HG03457 (cell line): Measurements from ENCODE around the gene PRR15L.

Experiments used
- ATAC-seq: cut with Tn5 transposase; IDR thresholded peaks from one replicate; pipeline ENCODE4 v1.9.1; 2021; ENCODE audit warnings: moderate number of reproducible peaks; ENCODE audit not compliant: unreplicated experiment

The PRR15L gene

DNA sequence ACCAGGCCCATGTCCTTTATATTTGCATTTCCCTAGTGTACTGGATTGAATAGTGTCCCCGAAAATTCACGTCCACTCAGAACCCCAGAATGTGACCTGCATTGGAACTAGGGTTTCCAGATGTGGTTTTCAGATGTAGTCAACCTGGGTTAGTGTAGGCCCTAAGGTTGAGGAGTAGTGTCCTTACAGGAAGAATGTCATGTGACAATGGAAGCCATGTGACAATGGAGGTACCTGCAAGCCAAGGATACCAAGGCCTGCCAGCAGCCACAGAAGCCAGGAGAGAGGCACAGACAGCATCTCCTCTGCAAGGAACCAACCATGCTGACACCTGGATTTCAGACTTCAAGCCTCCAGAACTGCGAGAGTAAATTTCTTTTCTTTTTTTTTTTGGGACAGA, 5.2 kb upstream of the PRR15L start:
- no peak for ATAC-seq

DNA sequence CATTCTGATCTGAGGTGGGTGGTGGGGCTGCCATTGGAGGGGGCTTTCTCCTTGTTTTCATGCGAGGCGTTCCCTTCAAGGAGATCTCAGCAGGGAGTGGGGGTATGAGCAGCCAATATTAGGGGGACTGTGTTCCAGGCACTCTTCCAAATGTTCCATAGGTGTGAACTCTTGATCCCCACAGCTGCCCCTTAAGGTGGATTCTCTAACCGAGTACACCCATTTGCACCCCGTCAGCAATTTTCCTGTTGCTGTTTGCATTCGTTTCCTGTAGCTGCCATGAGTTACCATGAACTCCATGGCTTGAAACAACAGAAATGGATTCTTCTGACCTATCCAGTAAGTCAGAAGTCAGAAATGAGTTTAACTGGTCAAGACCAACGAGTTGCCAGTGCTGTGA, 3.7 kb upstream of the PRR15L start:
- no peak for ATAC-seq

DNA sequence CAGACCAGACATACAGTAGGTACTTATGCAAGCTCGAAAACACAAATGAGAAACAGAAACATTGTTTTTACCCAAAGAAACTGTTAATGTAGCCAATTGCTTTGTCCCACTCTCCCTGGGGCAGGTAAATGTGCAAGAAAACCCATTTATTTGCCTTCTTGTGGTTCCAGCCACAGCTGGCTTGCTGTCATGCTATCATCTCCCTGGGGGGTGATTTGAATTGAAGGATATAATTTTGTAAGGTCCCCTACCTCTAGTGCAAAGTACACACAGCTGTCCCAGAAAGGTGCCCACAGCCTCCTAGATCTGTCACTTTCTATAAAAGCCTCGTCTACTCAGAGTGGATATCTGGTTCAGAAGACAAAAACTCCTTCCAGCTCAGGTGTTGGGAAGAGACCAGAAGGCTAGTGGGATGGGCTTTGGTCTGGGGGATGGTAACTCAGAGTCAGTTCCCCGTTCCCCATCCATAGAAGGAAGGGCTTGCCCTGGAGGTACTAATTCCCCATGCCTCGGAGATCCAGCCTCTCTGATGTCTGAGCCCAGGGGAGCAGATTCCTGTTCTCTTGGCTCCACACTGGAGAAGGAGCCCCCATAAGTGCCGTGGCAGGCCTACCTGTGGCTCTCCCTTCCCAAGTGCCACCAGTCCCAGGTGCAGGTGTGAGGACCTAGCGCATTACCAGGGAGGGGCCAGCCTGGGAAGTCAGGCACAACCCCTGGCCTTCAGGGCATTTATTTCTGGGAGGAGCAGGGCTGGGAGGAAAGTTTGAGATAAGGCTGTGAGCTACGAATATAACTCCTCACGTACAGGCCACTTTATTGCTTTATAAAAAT, 2.4 kb upstream of the PRR15L start:
- no peak for ATAC-seq

DNA sequence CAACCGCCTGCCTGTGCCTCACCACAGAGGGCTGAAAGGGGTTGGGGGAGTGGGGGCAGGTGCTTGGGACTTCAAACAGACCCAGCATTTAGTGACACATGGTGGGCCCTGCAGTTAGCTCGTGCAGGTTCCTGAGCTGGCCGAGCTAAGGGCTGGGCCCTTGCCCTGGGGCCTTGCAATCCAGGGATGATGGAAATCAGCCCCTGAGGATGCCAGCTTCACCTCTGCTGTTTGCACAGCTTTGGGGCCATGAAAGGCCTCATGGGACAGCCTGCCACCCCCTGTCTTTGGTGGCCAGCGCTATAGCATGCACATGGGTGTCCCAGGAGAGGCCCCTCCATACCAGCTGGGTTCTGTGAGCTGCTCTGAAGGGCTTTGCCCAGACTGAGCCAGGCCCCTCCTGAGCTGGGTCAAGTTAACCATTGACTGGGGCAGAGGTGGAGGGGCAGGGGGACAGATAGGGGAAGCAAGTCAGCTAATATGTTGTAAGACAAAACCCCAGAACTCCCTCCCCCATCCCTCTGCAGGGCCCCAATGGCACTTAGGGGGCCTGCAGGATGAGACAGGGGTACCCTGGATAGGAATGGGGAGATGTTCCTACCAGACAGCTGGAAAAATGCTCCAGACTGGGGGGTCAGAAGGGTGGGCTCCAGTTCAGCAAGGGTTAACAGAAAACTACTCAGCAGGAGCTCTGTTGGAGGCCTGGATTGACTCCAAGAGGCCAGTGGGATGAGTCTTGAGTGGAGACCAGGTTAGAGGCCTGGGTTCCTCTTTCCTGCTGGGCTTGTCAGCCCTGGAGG, 692 bp downstream of the PRR15L start:
- no peak for ATAC-seq

DNA sequence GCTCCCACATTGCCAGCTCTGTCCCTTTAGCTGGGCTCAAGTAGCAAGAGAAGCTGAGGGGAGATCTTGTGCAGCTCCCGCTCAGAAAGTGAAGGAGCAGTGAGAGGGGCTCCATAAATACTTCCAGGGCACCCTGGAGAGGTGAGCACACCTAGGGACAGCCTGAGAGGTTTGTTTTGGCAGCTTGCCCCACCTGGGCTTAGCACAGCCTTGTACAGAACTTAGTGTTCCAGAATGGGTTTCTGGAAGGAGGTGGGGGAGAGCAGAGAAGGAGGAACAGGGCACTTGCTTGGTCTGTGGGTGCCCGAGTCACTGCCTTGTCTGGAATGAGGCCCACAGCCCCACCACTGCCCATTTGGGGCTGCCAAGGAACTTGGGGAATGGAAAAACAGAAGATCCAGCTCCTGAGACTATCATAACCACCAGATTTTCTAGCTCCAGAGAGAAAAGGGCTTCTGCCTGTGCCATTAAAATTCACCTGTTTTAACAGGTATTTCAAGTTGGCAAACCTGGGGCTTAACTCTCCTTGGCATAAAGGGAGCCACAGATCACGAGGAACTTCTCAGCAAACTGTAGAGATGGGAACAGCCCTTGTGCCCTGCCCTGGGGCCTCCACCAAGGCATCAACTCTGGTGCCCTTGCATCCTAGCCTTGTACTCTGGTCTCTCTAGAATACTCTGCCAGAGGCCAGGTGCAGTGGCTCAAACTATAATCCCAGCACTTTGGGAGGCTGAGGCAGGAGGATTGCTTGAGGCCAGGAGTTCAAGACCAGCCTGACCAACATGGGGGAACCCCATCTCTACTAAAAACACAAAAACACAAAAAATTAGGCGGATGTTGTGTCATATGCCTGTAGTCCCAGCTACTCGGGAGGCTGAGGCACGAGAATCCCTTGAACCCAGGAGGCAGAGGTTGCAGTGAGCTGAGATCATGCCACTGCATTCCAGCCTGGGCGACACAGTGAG, 1.9 kb downstream of the PRR15L start:
- ATAC-seq: no peak

DNA sequence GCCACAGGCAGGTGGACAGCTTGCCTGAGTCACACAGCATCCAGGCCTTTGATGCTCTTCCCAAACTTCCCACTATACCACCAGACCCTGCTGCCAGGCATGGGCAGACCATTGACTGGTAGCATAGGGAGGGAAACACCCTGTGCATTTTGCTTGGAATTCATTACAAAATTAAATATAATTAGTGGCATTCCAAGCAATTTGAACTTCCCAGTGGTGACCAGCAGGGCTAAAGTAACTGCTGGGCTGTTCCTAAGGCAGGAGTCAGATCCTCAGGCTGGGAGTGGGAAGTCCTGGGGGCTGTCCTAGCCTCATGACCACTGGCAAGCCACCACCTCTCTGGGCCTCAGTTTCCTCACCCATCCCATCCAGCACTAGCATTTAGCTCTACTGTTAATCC, 3.8 kb downstream of the PRR15L start:
- ATAC-seq: no peak

DNA sequence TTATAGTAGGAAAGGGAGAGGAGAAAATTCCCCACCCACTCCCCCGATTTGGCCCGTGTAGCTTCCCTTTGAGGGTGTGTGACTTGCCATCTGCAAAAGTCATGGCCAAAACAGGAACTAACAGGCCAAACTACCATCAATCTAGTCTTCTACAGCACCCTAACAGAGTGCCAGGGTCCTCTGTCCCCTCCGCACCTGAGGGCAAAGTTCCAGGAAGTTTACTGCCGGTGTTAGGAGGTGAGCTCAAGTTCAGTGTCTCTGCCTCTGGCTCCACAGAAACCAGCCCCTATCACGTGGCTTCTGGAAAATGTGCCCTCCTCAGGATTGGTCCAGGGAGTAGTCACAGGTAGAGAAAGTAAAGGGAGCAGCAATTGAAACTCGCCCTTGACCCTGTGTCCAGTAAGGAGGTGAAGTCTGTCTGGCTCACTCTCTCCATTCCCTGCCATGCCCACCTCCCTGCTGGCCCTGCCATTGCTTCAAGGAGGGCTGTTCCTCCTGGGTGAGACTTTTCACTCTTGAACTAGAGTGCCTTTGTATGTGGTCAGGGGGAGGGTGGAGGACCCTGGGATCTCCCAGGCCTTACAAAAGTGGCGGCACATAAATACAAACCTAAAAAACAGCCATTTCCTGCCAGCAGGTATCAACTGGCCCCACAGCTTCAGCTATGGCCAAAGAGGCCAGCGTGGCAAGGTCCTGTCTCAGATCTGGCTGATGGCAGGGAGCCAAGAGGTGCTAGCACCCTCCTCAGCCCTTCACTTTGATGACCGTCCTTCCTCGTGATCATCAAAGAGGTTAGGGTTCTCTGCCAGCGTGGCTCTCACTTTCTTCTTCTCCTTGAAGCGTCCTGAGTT, 5.3 kb downstream of the PRR15L start:
- ATAC-seq: no peak

DNA sequence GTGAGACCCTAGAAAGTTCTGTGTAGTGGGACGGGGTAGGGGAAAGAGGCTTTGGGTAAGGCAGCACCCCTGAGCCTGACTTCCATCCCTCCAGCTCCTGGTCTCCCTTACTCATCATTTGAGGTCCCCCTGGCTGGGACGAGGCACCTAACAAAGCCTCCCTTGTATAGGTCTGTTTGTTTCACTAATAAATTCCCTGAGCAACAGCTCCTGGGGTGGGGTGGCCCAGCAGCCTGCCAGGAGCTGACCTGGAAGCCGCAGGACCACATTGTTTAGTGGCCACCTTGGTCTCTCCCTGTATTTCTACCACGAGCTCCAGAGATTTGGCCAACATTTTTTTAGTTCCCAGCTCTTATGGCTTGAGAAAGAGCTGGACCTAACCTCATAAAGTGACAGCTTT, 7.2 kb downstream of the PRR15L start:
- ATAC-seq: no peak

DNA sequence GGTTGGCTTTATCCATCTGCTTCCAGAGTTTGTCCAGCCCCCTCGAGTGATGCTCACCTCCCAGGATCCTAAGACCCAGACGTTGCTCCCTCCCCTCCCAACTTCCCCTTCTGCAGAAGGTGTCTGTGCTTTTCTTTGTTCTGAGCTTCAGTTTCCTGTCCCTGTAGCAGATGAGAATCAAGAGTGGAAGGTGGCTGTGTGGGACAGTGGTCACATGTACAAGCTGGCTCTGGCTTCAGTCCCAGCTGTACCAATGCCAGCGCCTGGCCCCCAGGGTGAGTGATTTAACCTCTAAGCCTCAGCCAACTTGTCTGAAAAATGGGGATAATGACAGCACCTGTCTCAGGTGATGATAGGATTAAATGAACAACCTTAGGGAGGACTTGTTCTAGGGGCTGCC, 7.7 kb downstream of the PRR15L start:
- no peak for ATAC-seq

DNA sequence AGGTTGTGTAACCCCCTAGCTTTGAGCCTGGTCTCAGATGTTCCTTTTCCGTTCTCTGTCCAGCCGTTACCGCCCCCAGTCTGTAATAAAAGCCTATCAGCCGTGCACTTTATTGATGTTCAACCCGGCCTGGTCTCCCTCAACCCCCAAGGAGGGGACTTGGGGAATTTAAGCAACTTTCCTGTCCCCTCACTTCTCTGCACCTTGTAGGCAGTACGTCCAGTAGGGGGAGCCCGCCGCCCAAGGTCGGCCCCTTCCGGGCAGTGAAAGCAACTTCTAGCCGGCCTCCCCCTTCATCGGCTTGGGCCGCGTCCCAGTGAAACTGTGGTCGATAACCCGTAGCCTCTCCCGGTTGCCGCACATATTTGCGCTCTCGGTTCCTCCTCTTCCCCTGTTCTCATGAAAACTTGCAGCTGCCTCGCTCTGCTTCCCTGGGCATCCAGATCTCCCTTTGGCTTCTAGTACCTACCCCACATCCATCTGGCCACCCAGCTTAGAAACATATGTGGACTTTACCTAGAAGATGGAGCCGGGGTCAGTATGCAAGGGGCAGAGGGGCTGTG, 8.4 kb downstream of the PRR15L start:
- peak; percentile 39 for ATAC-seq

DNA sequence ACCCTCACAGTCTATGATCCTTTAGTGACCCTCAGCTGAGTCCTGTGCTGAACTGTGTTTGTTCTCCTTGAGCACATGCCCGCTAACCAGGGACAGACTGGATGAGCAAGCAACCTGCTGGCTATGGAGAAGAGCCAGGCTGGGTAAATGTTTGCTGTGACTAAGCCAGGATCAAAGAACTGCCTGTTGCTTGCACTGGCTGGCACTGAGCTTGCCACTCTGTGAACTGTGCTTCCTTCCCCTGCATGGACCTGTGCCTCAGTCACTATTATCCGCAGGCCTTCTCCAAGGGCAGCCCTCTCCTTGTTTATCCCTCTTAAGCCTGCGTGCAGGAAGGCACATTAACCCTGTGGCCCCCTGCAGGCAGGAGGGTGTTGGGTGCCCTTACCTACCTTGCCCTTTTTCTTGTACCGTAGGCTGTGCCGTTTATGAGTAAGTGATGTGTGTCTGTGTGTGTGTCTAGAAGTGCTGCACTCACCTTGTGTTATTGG, 8.9 kb downstream of the PRR15L start:
- no peak for ATAC-seq

DNA sequence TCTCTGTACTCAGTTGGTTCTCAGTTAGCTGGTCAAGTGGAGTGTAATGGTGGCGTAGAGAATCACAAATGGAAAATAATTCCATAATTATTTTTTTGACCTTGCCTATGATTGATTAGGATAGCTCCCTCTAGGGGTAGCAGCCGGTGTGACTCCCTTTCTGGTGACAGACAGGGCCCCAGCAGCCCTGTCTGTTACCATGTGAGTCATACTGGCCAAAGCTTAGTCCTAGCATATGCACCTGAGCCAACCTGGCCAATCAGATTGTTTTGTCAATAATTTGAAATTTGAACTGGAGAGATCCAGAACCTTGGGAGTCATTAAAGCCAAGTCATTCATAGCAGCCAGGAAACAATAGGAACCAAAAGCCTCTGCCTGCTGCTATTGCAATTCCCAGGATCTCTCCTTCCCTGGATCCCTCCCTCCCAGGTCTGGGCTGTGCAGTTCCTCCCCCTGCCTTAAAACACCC, 10.7 kb downstream of the PRR15L start:
- no peak for ATAC-seq

DNA sequence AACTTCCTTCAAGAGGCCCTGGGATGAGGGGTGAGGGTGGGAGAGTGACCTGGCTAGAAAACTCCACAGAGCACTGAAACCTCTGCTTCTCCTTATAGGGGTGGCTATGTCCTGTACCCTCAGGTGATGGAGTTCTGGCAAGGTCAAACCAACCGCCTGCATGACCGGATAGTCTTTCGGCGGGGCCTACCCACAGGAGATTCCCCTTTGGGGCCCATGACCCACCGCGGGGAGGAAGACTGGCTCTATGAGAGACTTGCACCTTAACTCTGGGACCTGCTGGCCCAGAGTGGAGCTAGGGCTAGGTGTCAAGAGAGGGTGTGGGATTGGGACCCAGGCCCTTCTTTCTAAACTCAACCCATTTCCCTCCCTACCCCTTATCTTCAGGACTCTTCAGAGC, 11.2 kb downstream of the PRR15L start:
- ATAC-seq: no peak

DNA sequence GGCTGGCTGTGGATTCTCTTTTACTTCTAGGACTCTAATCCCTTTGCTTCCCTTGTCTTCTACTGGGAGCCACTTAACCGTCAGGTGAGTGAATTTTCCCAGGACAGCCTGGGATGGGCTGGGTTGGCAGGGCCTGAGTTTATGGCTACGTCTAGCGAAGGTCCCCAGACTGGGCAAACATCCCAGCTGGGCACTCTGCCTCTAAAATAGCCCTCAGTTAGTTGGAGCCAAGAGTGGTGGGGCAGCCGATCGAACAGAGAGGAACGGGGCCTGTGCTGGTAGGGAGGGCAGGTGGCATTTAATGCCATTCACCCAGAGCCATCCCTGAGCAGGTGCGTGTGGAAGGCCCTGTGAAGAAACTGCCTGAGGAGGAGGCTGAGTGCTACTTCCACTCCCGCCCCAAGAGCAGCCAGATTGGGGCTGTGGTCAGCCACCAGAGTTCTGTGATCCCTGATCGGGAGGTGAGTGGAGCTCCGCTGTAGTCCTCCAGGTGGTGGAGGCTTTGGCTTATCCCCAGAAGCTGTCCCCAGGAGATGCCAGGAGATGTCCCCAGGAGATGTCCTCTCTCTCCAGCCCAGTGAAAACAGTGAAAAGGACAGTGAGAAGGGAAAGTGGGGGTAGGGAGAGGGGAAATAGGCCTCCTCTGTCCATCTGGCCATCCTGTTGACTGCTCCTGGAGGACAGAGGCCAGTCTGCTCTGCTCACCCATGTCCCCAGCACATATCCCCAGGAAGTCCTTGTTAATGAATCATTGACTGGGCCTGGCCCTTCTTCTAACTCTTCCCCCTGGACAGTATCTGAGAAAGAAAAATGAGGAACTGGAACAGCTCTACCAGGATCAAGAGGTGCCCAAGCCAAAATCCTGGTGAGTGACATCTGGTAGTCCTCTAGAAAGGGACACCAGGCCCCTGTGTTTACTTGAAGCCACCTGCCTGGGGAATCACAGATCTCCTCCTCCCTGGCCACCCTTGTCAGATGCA, 11.9 kb downstream of the PRR15L start:
- ATAC-seq: no peak

DNA sequence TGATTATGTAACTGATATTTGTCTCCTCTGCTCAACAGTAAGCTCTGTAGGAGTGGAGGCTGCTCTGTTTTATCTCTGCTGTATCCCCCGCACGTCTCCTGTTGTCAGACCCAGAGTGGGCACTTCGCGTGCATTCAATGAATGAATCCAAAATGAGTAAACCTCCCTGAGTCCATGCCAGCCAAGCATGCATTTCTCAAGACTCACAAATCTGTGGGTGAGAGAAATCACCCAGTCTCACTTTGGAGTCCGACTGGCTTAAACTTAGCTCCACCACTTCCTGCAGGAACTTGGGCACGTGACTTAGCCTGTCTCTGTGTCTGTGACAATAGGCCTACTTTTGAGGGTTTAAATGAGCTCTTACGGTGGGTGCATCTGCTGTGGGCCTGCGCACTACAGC, 12.6 kb downstream of the PRR15L start:
- no peak for ATAC-seq

DNA sequence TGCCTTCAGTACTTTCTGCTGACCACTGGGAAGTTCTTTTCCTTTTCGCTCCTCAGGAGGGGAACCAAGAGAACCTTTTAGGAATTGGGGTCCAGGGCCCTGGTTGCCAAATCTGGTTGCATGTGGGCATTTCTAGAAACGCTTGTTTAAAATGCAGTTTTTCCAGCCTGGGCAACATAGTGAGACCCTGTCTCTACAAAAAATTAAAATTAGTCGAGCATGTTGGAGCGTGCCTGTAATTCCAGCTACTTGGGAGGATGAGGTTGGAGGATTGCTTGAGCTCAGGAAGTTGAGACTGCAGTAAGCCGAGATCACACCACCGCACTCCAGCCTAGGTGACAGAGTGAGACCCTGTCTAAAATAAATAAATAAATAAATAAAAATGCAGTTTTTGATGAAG, 15.1 kb downstream of the PRR15L start:
- no peak for ATAC-seq

DNA sequence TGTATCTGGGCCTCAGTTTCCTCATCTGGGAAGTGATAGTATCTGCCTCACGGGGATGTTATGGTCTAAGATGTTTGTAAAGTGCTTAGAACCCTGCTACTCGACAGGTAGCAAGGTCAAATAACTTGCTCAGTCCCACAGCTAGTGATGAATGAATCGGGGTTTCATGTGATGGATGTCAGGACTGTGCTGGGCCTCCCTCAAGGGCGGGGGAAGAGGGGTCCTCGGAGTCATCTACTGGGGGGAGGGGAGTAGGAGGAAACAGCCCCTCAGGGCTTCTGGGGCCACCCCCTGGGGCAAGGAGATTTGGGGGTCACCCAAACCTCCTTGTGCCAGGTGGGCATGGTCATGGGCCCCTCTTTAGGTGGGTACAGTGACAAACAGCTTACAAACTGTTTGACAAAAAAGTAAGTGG, 15.6 kb downstream of the PRR15L start:
- no peak for ATAC-seq
